Measurements from ENCODE around the gene E2F3. TPM values are rescaled to one million over a fixed set of nuclear protein-coding genes. Genes with fewer than 3 reads are reported as not detected.

The E2F3 gene
- total and polyA plus RNA-seq, 4 donors, result 4.1 to 13.3 (median 7.7) TPM

DNA sequence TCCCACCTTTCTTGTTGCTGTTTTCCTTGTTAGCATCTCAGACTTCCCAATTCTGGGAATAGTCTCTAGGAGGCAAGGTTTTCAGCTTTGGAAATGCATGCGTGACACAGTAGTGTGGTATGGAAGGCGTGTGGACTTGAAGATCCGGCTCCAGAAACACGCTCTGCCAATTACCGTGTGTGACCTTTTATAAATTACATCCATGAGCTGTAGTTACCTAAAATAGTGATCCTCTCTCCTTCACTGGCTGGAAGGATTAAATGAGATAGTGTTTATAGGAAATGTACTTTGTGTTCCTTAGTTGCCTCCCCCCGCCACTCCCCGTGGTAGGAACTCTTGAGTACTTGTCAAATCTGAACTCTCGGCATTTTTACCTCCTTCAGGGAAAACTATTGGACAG is 13.0 kb downstream of the E2F3 start:
- ATAC-seq (ENCODE audit: insufficient read depth, low FRiP score), result no peak
- peaks cover 0 to 3% (median 0%) of the 10 kb centered on the region in 5 donors for H3K4me1 ChIP-seq (ENCODE audit: control insufficient read depth in 5 of 5, insufficient read depth in 5 of 5, low read length in 5 of 5)
- no peaks in the 10 kb centered on the region for H3K27me3 ChIP-seq (ENCODE audit: control insufficient read depth in 3 of 3, insufficient read depth in 3 of 3, low read length in 2 of 3)
- H3K9me3 ChIP-seq (ENCODE audit: control insufficient read depth in 4 of 4, insufficient read depth in 3 of 4, low read length in 3 of 4), result no peaks in the 10 kb centered on the region
- no peak overlapping the region for H3K4me3 ChIP-seq
- no peak for DNase-seq
- no peak overlapping the region for H3K9ac ChIP-seq (ENCODE audit: insufficient read depth in 1 of 2, low read length in 2 of 2)
- WGBS, 2 donors, result 93% methylated on average over 8 of the region's 8 CpGs
- no peak overlapping the region for H3K27ac ChIP-seq (ENCODE audit: low read depth in 1 of 2, low read length in 1 of 2)
- no peaks in the 10 kb centered on the region for H3K36me3 ChIP-seq (ENCODE audit: control insufficient read depth in 4 of 4, insufficient read depth in 4 of 4, low read length in 4 of 4)
- TF ChIP-seq, protein P1, sequence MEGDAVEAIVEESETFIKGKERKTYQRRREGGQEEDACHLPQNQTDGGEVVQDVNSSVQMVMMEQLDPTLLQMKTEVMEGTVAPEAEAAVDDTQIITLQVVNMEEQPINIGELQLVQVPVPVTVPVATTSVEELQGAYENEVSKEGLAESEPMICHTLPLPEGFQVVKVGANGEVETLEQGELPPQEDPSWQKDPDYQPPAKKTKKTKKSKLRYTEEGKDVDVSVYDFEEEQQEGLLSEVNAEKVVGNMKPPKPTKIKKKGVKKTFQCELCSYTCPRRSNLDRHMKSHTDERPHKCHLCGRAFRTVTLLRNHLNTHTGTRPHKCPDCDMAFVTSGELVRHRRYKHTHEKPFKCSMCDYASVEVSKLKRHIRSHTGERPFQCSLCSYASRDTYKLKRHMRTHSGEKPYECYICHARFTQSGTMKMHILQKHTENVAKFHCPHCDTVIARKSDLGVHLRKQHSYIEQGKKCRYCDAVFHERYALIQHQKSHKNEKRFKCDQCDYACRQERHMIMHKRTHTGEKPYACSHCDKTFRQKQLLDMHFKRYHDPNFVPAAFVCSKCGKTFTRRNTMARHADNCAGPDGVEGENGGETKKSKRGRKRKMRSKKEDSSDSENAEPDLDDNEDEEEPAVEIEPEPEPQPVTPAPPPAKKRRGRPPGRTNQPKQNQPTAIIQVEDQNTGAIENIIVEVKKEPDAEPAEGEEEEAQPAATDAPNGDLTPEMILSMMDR (IDR thresholded peaks at IDR 0.05; ENCODE audit: control extremely low read depth, extremely low read depth), result no peak

- WGBS, 2 donors, result 82 to 83% methylated on average over 7 of the region's 7 CpGs
- H3K9ac ChIP-seq (ENCODE audit: insufficient read depth in 1 of 2, low read length in 2 of 2), result no peak overlapping the region
- ATAC-seq (ENCODE audit: insufficient read depth, low FRiP score), result no peak
These were observed 13.6 kb downstream of the E2F3 start for GRCh38 chr6:20415304-20415703.

GRCh38 chr6:20415712-20416454 is 14.2 kb downstream of the E2F3 start:
- no peak for DNase-seq
- ATAC-seq (ENCODE audit: insufficient read depth, low FRiP score), result no peak
- Histone ChIP-seq H3K4me1 (ENCODE audit: control insufficient read depth in 5 of 5, insufficient read depth in 5 of 5, low read length in 5 of 5) (peaks cover 0 to 1% (median 0%) of the 10 kb centered on the region in 5 donors), H3K36me3 (ENCODE audit: control insufficient read depth in 4 of 4, insufficient read depth in 4 of 4, low read length in 4 of 4) (peaks cover 0 to under 1% (median 0%) of the 10 kb centered on the region in 4 donors), H3K9ac (ENCODE audit: insufficient read depth in 1 of 2, low read length in 2 of 2) (no peak overlapping the region), H3K27ac (ENCODE audit: low read depth in 1 of 2, low read length in 1 of 2) (no peak overlapping the region), H3K9me3 (ENCODE audit: control insufficient read depth in 4 of 4, insufficient read depth in 3 of 4, low read length in 3 of 4) (no peaks in the 10 kb centered on the region), H3K27me3 (ENCODE audit: control insufficient read depth in 3 of 3, insufficient read depth in 3 of 3, low read length in 2 of 3) (no peaks in the 10 kb centered on the region), H3K4me3 (no peak overlapping the region)
- TF ChIP-seq, protein P1 (IDR thresholded peaks at IDR 0.05; ENCODE audit: control extremely low read depth, extremely low read depth), result no peak
- WGBS, 2 donors, result 53 to 73% methylated on average over 6 of the region's 6 CpGs

More at GRCh38 chr6:20415304-20415703, 13.6 kb downstream of the E2F3 start:
- H3K4me3 ChIP-seq, result no peak overlapping the region
- peaks cover 0 to 1% (median 0%) of the 10 kb centered on the region in 5 donors for H3K4me1 ChIP-seq (ENCODE audit: control insufficient read depth in 5 of 5, insufficient read depth in 5 of 5, low read length in 5 of 5)
- H3K27me3 ChIP-seq (ENCODE audit: control insufficient read depth in 3 of 3, insufficient read depth in 3 of 3, low read length in 2 of 3), result no peaks in the 10 kb centered on the region
- no peak for DNase-seq
- no peaks in the 10 kb centered on the region for H3K9me3 ChIP-seq (ENCODE audit: control insufficient read depth in 4 of 4, insufficient read depth in 3 of 4, low read length in 3 of 4)
- H3K36me3 ChIP-seq (ENCODE audit: control insufficient read depth in 4 of 4, insufficient read depth in 4 of 4, low read length in 4 of 4), result no peaks in the 10 kb centered on the region
- TF ChIP-seq, protein P1 (IDR thresholded peaks at IDR 0.05; ENCODE audit: control extremely low read depth, extremely low read depth), result no peak
- H3K27ac ChIP-seq (ENCODE audit: low read depth in 1 of 2, low read length in 1 of 2), result no peak overlapping the region
